ENCODE data around the gene NAA80.
"Not testable (repeated sequence)": the region's sequence is repeated elsewhere in the genome, so short reads cannot be mapped to it uniquely, and the experiment has no call there.

Gene NAA80

DNA sequence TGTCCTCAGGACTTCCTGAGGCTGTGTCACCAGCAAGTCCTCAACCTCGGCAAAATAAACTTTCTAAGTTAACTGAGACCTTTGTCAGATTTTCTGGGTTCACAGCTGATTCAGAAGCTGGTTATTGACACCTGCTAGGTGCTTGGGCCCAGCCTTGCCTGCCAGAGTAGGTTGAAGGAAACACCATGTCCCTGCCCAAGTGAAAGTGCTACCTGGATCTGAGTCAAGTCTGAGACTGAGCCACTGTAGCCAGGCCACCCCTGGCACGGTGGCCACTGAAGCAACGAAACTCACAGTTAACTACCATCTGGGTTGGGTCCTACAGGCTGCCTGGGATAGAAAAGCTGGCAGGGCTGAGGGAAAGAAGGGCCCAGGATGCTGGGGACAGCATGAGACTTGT lies 15.1 kb upstream of the NAA80 start:
- DNase-seq (ENCODE audit: low spot score): no peak

DNA sequence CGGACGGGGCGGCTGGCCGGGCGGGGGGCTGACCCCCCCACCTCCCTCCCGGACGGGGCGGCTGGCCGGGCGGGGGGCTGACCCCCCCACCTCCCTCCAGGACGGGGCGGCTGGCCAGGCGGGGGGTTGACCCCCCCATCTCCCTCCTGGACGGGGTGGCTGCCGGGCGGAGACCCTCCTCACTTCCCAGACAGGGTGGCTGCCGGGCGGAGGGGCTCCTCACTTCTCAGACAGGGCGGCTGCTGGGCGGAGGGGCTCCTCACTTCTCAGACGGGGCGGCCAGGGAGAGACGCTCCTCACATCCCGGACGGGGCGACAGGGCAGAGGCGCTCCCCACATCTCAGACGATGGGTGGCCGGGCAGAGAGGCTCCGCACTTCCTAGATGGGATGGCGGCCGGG lies 12.8 kb upstream of the NAA80 start:
- DNase-seq (ENCODE audit: low spot score): not testable (repeated sequence)

DNA sequence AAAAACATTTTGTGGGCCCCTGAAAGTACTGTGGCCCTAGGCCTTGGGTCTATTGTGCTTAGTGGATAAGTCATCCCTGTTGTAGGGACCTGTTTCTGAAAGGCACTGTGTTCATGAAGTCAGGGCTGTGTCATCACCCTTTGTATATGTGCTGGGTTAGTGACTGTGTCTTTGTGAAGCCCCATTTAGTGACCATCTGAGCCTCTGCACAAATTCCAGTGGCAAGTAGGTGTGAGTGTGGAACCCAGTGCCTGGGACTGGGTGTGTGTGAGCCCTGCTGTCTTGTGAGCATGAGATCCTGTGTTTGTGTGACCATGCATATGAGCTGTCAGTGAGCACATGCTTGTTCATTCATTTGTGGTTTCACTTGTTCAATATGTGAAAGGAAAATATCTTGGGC lies 5.4 kb upstream of the NAA80 start:
- no peak for DNase-seq (ENCODE audit: low spot score)

DNA sequence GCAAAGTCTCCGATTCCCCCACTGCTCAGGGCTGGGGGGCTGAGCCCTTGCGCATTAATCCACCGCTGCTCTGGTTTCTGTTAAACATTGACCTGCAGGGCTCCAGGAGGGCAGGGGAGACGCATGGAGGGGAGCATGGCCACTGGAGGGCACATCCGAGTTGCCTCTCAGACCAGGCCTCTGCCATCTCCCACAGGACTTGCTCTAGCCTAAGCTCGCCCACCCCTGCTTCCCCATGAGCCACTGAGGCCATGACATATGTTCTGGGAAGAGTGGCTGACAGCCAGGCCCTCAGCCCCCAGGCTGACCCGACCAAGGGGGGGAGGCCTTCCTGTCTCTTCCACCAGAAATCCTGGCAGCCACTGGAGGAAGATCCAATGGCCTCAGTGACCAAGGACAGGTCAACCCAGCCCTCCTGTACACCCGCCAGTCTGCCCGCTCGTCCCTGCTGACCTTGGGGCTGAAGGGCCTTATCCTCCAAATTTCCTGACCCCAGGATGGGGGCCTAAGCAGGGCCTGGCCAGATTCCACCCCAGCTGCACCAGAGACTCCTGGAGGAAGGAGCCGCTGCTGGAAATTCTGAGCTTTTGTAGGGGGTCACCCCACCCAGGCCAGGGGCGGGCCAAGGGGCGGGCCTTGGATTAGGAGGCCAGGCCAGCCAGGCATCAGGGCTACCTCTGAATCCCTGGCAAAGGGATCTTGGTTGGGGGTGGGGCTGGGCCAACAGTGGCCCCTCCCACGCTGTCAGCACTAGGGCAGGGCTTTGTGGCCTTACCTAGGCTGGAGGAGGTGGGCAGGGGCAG lies 4.0 kb upstream of the NAA80 start, which contains the start of gene HYAL1:
TSS of gene HYAL1 (minus strand) at position 562 of the 803 bp plus-strand sequence. CDS start 618 bp downstream, outside the sequence.
- DNase-seq (ENCODE audit: low spot score): peak; percentile 66

DNA sequence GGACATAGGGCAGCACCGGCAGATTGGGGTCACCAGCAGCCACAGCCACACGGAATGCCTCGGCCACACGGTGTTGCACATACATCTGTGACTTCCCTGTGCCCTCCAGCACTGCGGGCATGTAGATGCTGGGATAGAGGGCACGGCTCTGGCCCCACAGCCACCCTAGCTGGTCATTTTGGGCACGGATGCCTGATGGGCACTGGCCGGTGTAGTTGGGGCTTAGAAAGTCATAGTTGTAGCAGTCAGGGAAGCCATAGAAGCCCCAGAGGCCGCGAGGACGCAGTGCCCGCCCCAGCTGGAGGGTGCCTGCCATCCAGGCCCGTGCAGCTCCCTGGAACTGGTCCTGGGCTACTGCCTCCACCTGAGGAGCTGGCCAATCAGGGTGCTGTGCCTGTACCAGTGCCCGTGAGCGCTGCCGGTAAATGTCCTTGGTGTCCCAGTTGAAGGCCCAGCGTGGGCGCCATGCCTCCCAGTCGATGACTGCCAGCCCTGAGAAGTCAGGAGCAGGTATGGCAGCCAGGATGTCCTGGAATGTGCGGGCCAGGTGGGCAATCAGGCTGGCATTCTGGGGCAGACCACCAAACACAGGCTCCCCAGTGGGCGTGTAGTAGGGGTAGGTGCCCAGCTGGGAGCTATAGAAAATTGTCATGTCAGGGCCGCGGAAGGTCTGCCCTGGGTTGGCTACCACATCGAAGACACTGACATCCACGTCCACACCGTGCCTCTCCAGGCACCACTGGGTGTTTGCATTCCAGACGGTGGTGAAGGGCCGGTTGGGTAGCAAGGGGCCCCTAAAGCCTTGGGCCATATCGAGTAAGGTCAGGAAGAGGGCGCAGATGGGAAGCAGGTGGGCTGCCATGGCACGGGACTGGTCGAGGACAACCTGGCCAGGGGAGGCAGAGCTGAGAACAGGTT lies 3.1 kb upstream of the NAA80 start:
- no peak for DNase-seq (ENCODE audit: low spot score)

DNA sequence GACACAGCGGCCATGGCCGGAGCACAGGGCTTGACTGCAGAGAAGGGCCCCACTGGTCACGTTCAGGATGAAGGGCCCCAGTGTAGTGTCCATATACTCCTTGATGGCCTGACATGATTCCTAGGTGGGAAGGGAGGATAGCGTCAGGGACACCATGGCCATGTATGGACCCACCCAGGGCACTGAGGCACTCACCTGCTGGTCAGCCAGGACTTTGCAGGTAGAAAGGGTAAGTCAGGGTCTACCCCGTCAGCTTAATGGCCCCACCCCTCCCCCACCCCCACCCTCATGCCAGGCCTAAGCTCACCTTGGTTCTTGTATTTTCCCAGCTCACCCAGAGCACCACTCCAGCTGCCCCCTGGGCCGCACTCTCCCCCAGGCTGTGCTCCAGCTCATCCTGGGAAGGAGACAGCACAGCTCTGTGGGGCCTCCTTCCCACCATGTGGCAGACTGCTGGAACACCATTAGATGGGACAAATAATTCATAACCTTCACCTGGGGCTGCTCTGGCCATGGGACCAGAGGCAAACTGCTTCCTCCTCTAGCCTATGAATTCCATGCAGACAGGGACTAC lies 1.6 kb upstream of the NAA80 start:
- DNase-seq (ENCODE audit: low spot score): no peak

DNA sequence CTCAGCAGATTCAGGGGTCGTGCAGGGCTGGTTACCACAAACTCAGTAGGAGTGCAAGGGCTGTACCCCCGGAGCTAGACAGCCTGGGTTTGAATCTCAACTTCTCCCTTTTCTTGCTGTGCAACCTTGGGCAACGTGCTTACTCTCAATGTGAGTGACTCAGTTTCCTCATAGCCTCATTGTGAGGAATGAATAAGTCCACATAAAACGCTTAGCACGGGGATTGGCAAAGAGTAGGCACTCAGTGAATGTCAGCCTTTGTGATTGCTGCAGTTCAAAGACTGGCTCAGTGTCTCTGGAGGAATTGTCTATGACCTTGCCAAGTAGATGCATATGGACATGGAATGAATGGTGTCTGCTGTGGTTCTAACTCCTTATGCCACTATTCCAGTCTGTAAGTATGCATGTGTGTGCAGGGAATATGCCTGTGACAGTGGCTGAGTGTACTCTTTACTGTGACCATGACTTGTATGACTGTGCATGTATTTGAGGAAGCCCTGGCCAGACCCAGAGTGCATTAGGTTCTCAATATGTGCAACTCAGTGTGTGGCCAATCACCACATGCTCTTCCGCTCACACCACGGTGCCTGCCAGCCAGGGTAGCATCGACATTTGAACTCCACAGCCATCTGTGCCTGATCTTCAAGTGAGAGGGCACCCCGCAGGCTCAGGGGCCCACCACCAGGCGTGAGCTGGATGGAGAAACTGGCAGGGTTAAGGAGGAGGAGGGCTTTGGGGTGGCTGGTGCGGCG lies 900 bp upstream of the NAA80 start:
- DNase-seq (ENCODE audit: low spot score): peak; percentile 69

DNA sequence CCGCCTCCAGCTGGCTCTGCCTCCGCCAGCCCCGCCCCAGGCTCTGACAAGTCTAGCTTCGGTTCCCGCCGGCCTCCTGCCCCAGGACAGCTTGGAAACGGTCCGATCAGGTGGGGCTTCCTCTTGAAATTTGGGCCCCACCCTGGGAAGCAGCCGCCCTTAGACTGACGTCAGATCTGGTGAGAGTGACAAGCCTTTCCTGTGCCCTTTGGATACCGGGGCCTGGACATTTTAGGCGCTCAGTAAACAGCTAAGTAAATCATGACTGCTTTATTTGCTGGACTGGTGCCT lies 378 bp upstream of the NAA80 start:
- no peak for DNase-seq (ENCODE audit: low spot score)

DNA sequence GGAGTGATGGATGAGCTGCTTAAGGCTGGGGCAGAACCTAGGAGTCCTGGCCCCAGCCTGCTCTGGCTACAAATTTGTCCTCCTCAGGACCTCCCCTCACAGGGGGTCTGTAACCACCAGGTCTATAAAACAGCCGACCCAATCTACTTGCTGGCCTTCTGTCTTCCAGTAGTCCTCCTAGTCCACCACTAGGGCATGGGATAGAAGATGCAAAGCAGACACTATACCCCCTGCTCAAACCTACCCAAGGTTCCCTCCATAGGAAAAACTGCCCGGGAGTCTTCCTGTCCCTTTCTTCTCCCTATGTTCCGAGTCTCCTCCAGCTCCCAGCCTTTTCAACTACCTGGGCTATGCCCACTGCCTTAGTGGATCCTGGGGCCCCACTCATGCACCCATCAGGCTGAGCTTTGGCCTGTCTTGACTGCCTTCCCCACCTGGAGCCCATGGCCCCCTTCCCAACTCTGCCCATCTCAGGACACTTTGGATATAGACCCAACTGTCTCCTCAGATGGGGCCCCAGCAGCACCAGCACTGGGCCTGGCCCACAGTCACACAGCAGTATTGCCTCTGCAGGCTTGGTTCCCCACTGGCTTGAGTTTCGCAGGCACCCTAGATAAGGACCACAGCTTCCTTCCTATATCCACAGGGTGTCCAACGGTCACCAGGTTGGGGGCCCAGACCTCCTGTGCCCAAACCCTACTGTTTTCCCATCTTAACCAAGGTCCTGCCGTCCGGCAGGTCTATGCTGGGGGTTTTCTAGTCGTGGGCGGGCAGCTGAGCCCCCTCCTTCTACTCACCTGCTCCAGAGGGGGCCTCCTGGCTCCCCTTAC lies 1.1 kb downstream of the NAA80 start:
- DNase-seq (ENCODE audit: low spot score): peak; percentile 46

DNA sequence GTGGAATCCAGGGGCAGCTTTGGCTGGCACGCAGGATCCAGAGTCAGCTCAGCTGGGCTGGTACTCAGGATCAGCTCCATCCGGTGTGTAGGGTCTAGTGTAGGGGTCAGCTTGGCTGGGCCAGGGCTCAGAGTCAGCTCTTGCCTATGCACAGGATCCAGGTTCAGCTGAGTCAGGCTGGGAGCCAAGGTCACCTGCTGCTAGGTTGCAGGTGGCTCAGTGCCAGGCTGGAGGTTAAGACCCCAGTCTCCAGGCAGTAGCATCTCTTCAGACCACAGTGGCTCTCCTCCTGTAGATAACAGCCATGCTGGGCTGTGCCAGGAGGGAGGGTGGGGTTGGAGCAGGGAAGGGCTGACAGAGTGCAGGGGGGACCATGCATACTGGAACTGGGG lies 1.8 kb downstream of the NAA80 start:
- no peak for DNase-seq (ENCODE audit: low spot score)

DNA sequence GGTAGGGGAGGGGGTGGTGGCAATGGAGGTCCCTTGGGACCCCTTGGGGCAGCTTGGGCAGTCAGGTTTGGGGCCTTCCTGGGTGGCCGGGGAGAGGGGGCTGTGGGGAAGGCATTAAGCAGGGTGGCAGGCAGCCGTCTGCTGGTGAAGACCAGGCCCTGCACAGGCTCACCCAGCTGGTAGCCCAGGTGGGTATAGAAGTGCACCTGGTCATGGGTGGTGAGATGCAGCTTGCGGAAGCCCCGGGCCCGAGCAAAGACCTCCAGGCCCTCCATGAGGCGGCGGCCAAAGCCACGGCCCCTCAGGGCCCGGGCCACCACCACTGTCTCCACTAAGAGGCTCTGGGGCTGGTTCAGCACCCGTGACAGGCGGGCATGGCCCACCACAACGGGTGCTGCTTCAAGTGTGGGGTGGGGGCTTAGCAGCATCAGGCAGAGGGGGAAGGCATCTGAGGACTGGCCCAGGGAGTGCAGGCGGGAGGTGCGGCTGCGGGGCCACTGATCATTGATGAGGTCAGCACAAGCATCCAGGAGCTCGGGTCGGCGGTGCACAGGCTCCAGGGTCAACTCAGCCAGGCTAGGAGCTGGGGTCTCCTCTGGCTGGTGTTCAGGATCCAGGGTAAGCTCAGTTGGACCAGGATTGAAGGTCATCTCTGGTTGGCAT lies 2.4 kb downstream of the NAA80 start:
- no peak for DNase-seq (ENCODE audit: low spot score)

DNA sequence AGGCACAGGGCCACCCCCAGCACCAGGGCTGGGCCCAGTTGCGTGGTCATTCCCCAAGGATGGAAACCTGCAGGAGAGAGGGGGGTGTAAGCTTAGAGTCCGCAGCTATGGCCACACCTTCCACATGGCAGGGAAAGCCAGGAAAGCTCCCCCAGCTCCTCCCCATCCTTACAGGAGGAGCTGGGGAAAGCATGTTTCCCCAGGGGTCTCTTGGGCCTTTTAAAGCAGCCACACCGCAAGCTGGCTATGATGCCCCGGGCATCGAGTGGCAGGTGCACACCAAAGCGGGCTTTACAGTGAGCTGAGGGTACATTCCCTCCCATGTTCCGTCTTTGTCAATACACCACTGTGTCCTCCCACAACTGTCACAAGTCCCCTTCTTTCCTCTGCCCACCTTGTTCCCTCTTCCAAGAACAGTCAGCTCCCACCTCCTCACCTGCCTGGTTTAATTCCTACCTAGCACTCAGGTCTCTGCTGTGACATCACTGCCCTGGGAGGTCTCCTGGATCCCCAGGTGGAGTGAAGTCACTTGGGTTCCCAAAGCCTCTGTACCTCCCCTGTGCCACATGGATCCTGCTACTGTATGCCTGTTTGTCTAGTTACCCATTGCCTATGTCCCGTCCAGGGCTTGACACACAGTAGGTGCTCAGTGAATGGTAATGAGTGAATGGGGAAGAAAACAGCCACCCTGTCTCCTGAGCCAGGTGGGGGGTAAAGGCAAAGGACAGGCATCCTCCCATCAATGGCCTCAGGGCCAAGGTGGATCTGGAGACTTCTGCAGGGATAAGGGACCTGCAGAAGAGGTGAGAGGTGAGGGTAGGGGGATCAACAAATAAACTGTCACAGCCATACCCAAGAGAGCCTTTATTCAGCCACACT lies 3.4 kb downstream of the NAA80 start:
- no peak for DNase-seq (ENCODE audit: low spot score)

DNA sequence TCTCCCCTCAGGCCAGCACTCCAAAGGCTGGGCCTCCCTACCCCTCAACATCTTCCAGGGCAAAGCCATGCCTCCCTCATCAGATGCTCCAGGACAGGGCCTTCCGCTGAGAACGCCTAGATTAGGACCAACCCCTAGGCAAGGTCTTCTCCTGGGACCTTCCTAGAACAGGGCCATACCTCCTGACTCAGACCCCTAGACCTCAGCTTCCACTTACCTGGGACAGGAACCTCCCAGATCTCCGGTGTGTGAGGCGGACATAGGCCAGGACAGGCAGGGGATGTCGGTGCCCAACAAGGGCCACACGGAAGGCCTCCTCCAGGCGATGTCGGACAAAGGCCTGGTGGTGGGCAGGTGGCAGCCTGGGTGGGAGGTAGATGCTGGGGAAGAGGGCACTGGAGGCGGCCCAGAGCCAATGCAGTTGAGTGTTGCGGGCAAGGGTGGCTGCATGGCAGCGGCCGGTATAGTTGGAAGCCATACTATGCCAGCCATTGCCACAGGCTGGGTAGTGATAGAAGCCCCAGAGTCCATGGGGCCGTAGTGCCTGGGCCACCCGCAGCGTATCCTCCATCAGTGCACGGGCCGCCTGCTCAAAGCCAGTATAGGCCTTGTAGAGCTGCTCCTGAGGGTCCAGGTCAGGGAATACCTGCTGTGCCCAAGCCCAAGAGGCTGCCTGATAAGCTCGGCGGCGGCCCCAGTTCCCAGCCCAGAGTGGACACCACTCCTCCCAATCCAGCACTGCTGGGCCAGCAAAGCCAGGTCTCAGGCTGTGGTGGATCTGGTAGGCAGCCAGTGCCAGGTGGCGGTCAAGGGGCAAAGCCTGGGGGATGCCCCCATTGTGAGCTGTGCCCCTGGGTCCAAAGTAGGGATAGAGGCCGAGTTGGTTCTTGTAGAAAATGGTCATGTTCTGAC lies 4.5 kb downstream of the NAA80 start:
- no peak for DNase-seq (ENCODE audit: low spot score)

DNA sequence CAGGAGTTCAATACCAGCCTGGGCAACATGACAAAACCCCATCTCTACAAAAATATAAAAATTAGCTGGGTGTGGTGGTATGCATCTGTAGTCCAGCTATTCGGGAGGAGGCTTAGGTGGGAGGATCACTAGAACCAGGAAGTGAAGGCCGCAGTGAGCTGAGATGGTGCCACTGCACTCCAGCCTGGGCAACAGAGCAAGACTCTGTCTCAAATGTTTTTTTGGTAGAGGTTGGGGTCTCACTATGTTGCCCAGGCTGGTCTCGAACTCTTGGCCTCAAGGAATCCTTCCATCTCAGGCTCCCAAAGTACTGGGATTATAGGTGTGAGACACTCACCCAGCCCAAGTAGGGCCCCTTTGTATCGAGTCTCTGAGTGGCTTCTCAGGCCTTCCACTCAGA lies 5.1 kb downstream of the NAA80 start:
- DNase-seq (ENCODE audit: low spot score): no peak

DNA sequence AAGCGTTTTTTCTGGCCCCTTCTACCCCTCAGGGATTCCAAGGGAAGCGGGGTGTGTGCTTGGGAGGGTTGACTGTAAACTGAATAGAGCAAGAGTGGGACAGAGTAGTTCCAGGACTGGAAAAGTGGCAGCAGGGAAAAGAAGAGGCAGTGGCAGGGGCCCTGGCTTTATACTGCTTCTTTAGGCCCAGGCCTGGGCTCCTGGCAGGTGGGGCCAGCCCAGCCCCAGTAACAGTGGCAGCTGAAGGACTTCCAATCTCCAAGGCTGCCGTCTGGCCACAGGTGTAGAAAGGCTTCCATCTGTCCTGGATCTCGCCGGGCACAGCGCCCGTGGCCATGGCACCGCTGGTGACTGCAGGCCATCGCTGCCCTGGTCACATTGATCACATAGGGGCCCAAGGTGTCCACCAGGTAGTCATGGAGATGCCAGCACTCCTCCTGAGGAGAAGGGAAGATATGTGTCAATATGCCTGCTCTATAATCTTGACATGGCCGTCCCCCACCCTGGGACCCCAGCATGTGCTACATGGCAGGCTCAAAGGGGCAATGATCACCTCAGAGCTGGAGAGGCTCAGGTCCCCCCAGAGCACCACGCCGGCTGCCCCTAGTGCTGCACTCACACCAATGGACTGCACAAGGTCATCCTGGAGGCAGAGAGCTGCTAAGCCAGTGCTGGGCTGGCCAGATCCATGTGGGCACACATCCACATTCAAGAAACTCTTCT lies 6.0 kb downstream of the NAA80 start:
- DNase-seq (ENCODE audit: low spot score): no peak

DNA sequence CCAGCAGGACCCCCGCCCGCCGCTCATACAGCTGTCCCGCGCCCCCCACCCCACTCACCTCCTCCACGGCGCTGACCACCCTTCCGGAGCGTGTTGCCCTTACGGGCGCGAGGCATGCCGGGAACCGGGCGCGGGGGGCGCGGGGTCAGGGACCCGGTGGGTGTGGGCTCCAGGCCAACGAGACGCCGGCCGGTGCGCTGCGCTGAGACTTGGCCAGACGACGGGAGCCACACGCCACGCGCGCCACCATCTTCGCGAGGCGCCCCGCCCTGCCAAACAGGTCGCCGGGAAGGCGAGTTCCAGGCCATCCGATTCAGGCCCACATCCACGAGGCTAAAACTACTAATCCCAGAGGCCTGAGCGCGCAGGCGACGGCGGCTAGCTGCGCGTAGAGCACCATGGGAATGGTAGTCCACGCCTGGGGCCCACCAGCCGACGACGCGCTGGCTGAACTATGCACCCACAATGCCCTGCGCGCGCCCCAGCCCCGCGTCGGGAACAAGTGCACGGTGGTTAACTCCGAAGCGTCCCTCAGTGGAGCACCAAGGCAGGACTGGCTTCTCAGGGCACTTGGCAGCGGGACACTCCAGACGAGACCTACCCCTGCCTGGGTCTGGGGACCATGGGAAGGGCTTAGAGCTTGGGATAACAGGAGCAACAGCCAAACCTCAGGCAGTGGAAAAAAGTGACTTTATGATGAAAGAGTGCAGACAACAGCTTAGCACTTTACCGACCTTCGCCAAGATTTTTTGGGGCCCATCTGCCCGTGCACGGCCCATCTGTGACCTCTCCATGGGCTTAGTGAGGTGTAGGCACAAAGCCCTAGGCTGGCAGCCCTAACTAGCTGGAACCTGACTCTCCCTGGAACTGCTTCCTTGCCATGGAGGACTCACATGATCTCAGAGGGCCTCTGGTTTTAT lies 6.8 kb downstream of the NAA80 start, which contains the start of gene IFRD2:
TSS of gene IFRD2 (minus strand) at position 271 of the 920 bp plus-strand sequence. CDS start at position 116, 155 bp downstream.
- peak; percentile 98 for DNase-seq (ENCODE audit: low spot score)

Data from cerebellar cortex (tissue), 1 donor.